Measurements from ENCODE around the gene TPGS2.
"Not testable (repeated sequence)": the region's sequence is repeated elsewhere in the genome, so short reads cannot be mapped to it uniquely, and the experiment has no call there.

The TPGS2 gene

GRCh38 chr18:36766836-36767235, 62.0 kb downstream of the TPGS2 start:
- H3K27ac ChIP-seq (ENCODE audit: low read length) = no peak overlapping the region
- no peak overlapping the region for H3K9ac ChIP-seq (ENCODE audit: low read length)
- no peak overlapping the region for H3K4me3 ChIP-seq (ENCODE audit: low read length)
- H3K36me3 ChIP-seq (replicated peaks; ENCODE audit: insufficient read depth, low read length) = no peaks in the 10 kb centered on the region
- H3K9me3 ChIP-seq (replicated peaks; ENCODE audit: insufficient read depth, low read length) = no peaks in the 10 kb centered on the region
- no peaks in the 10 kb centered on the region for H3K79me2 ChIP-seq (ENCODE audit: low read length)
- no peaks in the 10 kb centered on the region for H3F3A ChIP-seq (ENCODE audit: insufficient read depth, low read length)
- TF ChIP-seq EZH2 (optimal IDR thresholded peaks at IDR 0.05; ENCODE audit: low read depth, low read length) = no peak
- no peak for TF ChIP-seq EZH2phosphoT487 (IDR thresholded peaks at IDR 0.05; ENCODE audit: low read length)
- no peak for TF ChIP-seq CTCF (IDR thresholded peaks at IDR 0.05; ENCODE audit: low read length)
- DNase-seq = no peak
- peaks cover 11% of the 10 kb centered on the region; the same call in 1 of the 2 replicates for H3K4me1 ChIP-seq (ENCODE audit: low read length)
- no peaks in the 10 kb centered on the region for H3K9me2 ChIP-seq (replicated peaks; ENCODE audit: insufficient read depth, low read length)
- H4K20me1 ChIP-seq (ENCODE audit: insufficient read depth, low read length) = no peaks in the 10 kb centered on the region
- no peak overlapping the region for H3K4me2 ChIP-seq (ENCODE audit: low read depth, low read length)
- no peaks in the 10 kb centered on the region for H3K27me3 ChIP-seq (replicated peaks; ENCODE audit: insufficient read depth, low read length)
- no peak overlapping the region for H2AFZ ChIP-seq (ENCODE audit: low read length)

- not testable (repeated sequence) for H3F3A ChIP-seq (ENCODE audit: insufficient read depth, low read length); H3K27ac ChIP-seq (ENCODE audit: low read length); H4K20me1 ChIP-seq (ENCODE audit: insufficient read depth, low read length); H3K9me2 ChIP-seq (replicated peaks; ENCODE audit: insufficient read depth, low read length); DNase-seq; H3K27me3 ChIP-seq (replicated peaks; ENCODE audit: insufficient read depth, low read length); H3K4me1 ChIP-seq (ENCODE audit: low read length); H3K9me3 ChIP-seq (replicated peaks; ENCODE audit: insufficient read depth, low read length); H3K9ac ChIP-seq (ENCODE audit: low read length); H3K36me3 ChIP-seq (replicated peaks; ENCODE audit: insufficient read depth, low read length); H3K4me2 ChIP-seq (ENCODE audit: low read depth, low read length); H3K79me2 ChIP-seq (ENCODE audit: low read length); H2AFZ ChIP-seq (ENCODE audit: low read length); H3K4me3 ChIP-seq (ENCODE audit: low read length)
Observed at GRCh38 chr18:36762965-36763364, 65.8 kb downstream of the TPGS2 start.

- Histone ChIP-seq H3K79me2 (ENCODE audit: low read length) (no peaks in the 10 kb centered on the region), H3K27ac (ENCODE audit: low read length) (no peak overlapping the region), H3K4me2 (ENCODE audit: low read depth, low read length) (no peak overlapping the region), H3K9ac (ENCODE audit: low read length) (no peak overlapping the region), H3K27me3 (replicated peaks; ENCODE audit: insufficient read depth, low read length) (no peaks in the 10 kb centered on the region), H3K4me1 (ENCODE audit: low read length) (no peaks in the 10 kb centered on the region), H2AFZ (ENCODE audit: low read length) (no peak overlapping the region), H3K4me3 (ENCODE audit: low read length) (no peak overlapping the region), H3K9me3 (replicated peaks; ENCODE audit: insufficient read depth, low read length) (no peaks in the 10 kb centered on the region), H3K9me2 (replicated peaks; ENCODE audit: insufficient read depth, low read length) (no peaks in the 10 kb centered on the region), H3K36me3 (replicated peaks; ENCODE audit: insufficient read depth, low read length) (no peaks in the 10 kb centered on the region), H4K20me1 (ENCODE audit: insufficient read depth, low read length) (no peaks in the 10 kb centered on the region), H3F3A (ENCODE audit: insufficient read depth, low read length) (no peaks in the 10 kb centered on the region)
- TF ChIP-seq EZH2phosphoT487 (IDR thresholded peaks at IDR 0.05; ENCODE audit: low read length) = no peak
- TF ChIP-seq EZH2 (optimal IDR thresholded peaks at IDR 0.05; ENCODE audit: low read depth, low read length) = no peak
- TF ChIP-seq CTCF (IDR thresholded peaks at IDR 0.05; ENCODE audit: low read length) = no peak
- no peak for DNase-seq
Observed at GRCh38 chr18:36762074-36762473, 66.7 kb downstream of the TPGS2 start.

GRCh38 chr18:36761186-36761698, 67.6 kb downstream of the TPGS2 start:
- Histone ChIP-seq H3K4me2 (ENCODE audit: low read depth, low read length) (no peak overlapping the region), H3K9me2 (replicated peaks; ENCODE audit: insufficient read depth, low read length) (no peaks in the 10 kb centered on the region), H4K20me1 (ENCODE audit: insufficient read depth, low read length) (no peaks in the 10 kb centered on the region), H3K27me3 (replicated peaks; ENCODE audit: insufficient read depth, low read length) (no peaks in the 10 kb centered on the region), H3K4me1 (ENCODE audit: low read length) (no peaks in the 10 kb centered on the region), H3K9ac (ENCODE audit: low read length) (no peak overlapping the region), H3K36me3 (replicated peaks; ENCODE audit: insufficient read depth, low read length) (no peaks in the 10 kb centered on the region), H3K9me3 (replicated peaks; ENCODE audit: insufficient read depth, low read length) (no peaks in the 10 kb centered on the region), H3K4me3 (ENCODE audit: low read length) (no peak overlapping the region), H2AFZ (ENCODE audit: low read length) (no peak overlapping the region), H3K27ac (ENCODE audit: low read length) (no peak overlapping the region), H3K79me2 (ENCODE audit: low read length) (no peaks in the 10 kb centered on the region), H3F3A (ENCODE audit: insufficient read depth, low read length) (no peaks in the 10 kb centered on the region)
- TF ChIP-seq CTCF (IDR thresholded peaks at IDR 0.05; ENCODE audit: low read length) (no peak), EZH2phosphoT487 (IDR thresholded peaks at IDR 0.05; ENCODE audit: low read length) (no peak), EZH2 (optimal IDR thresholded peaks at IDR 0.05; ENCODE audit: low read depth, low read length) (no peak)
- DNase-seq = no peak
